GM23338 (cell line): ENCODE results near the gene PAM. TPM values are rescaled to one million over a fixed set of nuclear protein-coding genes. Genes with fewer than 3 reads are reported as not detected.

Experiments
- ATAC-seq: fragments of 200-7000 bp; cut with Tn5 transposase; 3 replicates; pipeline ENCODE4 v1.9.1; 2020
- DNase-seq: peaks from one replicate; pipeline ENCODE4 v3.0.0-alpha.2; 2015; ENCODE audit warnings: low spot score
- H2AFZ ChIP-seq: fragments of 200-600 bp; sonication (generic); 2 replicates; pipeline ENCODE4 v1.8.0; 2016; ENCODE audit warnings: antibody characterized with exemption, mild to moderate bottlenecking, moderate library complexity
- H3F3A ChIP-seq: fragments of 200-600 bp; sonication (generic); replicated peaks from 2 replicates; pipeline ENCODE4 v1.8.0; 2017; ENCODE audit warnings: antibody characterized with exemption, mixed run types, low read depth
- H3K27ac ChIP-seq: fragments of 200-600 bp; sonication (generic); 2 replicates; pipeline ENCODE4 v1.6.1; 2016; ENCODE audit warnings: low read depth
- H3K27me3 ChIP-seq: fragments of 200-600 bp; sonication (generic); 2 replicates; pipeline ENCODE4 v1.8.0; 2016; ENCODE audit warnings: mild to moderate bottlenecking, mixed run types, moderate library complexity; ENCODE audit not compliant: insufficient read depth
- H3K36me3 ChIP-seq: fragments of 200-600 bp; sonication (generic); 2 replicates; pipeline ENCODE4 v1.8.0; 2016; ENCODE audit warnings: mild to moderate bottlenecking; ENCODE audit not compliant: insufficient read depth
- H3K4me1 ChIP-seq: fragments of 200-600 bp; sonication (generic); 2 replicates; pipeline ENCODE4 v1.8.0; 2016; ENCODE audit warnings: mild to moderate bottlenecking, moderate library complexity; ENCODE audit not compliant: insufficient read depth
- H3K4me2 ChIP-seq: fragments of 200-600 bp; sonication (generic); 2 replicates; pipeline ENCODE4 v1.7.1; 2017; ENCODE audit warnings: mixed run types
- H3K4me3 ChIP-seq: fragments of 200-600 bp; sonication (generic); 2 replicates; pipeline ENCODE4 v1.6.1; 2016; ENCODE audit warnings: mixed run types
- H3K79me2 ChIP-seq: fragments of 200-600 bp; sonication (generic); replicated peaks from 2 replicates; pipeline ENCODE4 v1.8.0; 2017; ENCODE audit warnings: mild to moderate bottlenecking; ENCODE audit not compliant: insufficient read depth
- H3K9me2 ChIP-seq: fragments of 200-600 bp; sonication (generic); 2 replicates; pipeline ENCODE4 v1.8.0; 2017; ENCODE audit not compliant: insufficient read depth
- H4K20me1 ChIP-seq: fragments of 200-600 bp; sonication (generic); replicated peaks from 2 replicates; pipeline ENCODE4 v1.8.0; 2017; ENCODE audit warnings: mild to moderate bottlenecking; ENCODE audit not compliant: insufficient read depth
- H3K27ac Mint-ChIP-seq: 2 replicates; pipeline ENCODE4 v1.8.0; 2020; ENCODE audit warnings: inconsistent platforms, mild to moderate bottlenecking, moderate library complexity, mixed read lengths
- H3K27me3 Mint-ChIP-seq: 3 replicates; pipeline ENCODE4 v1.8.0; 2022; ENCODE audit warnings: low read depth, mild to moderate bottlenecking, moderate library complexity, mixed read lengths, inconsistent platforms; ENCODE audit not compliant: insufficient read depth, poor library complexity
- H3K36me3 Mint-ChIP-seq: 3 replicates; pipeline ENCODE4 v1.8.0; 2021; ENCODE audit warnings: low read depth, mild to moderate bottlenecking, inconsistent platforms, moderate library complexity, mixed read lengths
- H3K4me1 Mint-ChIP-seq: 3 replicates; pipeline ENCODE4 v1.8.0; 2020; ENCODE audit warnings: mild to moderate bottlenecking, inconsistent platforms, mixed read lengths
- H3K4me3 Mint-ChIP-seq: 3 replicates; pipeline ENCODE4 v1.8.0; 2021; ENCODE audit warnings: moderate library complexity, mild to moderate bottlenecking, inconsistent platforms, mixed read lengths
- H3K9me3 Mint-ChIP-seq: 3 replicates; pipeline ENCODE4 v1.8.0; 2020; ENCODE audit warnings: moderate library complexity, mild to moderate bottlenecking, inconsistent platforms, mixed read lengths
- ETS1 ChIP-seq: IDR thresholded peaks from 2 replicates; pipeline ENCODE4 v1.6.1; 2016; ENCODE audit warnings: antibody characterized with exemption
- EZH2phosphoT487 ChIP-seq: fragments of 200-600 bp; sonication (generic); IDR thresholded peaks from one replicate; pipeline ENCODE4 v1.8.1; 2018; ENCODE audit warnings: antibody characterized with exemption; ENCODE audit not compliant: unreplicated experiment
- JUNB ChIP-seq: IDR thresholded peaks from one replicate; pipeline ENCODE4 v1.6.1; 2016; ENCODE audit warnings: antibody characterized with exemption; ENCODE audit not compliant: unreplicated experiment
- POLR2AphosphoS5 ChIP-seq: IDR thresholded peaks from 2 replicates; pipeline ENCODE4 v1.6.1; 2016; ENCODE audit warnings: antibody characterized with exemption, low read depth
- polyA plus RNA-seq: library from polyadenylated mRNA; unstranded; fragments of >200 nt; fragmentation: Nextera tagmentation; extraction: Ambion mirVana; gene quantifications from 2 replicates; pipeline ENCODE4 v1.2.1, GENCODE V29; 2016
- total RNA-seq: library from RNA; depleted of rRNA; stranded (reverse); fragments of >200 nt; shearing (Covaris generic); gene quantifications from 2 replicates; pipeline ENCODE4 v1.2.3, GENCODE V29; 2014
- TF ChIP-seq, protein P1 (sequence below): fragments of 250-450 bp; sonication (Bioruptor Pico); IDR thresholded peaks from 2 replicates; pipeline ENCODE4 v1.5.0; 2020; ENCODE audit warnings: mild to moderate bottlenecking, moderate library complexity

PAM gene
- total and polyA plus RNA-seq, 2 experiments from 2014 or later = 33.9 to 79.4 TPM

DNA sequence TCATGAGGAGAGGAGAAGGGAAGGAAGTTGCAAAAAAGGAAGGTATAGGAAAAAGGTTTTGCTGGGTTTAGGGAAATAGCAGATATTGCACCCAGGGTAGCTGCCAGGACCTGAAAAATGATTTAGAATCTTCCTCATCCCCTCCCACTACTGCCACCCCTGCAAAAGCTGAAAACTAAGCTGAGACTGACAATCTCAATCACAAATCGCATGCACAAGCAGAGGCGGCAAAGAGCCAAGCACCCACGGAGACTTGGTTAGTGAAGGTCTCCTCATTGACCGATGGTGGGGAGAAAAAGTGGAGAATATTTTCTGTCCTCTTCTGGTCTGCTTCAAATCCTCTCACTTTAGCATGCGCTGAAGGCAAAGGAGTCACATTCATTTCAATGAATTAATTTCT, 39.1 kb upstream of the PAM start:
- Mint-ChIP-seq H3K36me3 (no peaks in the 10 kb centered on the region), H3K4me3 (no peak overlapping the region)
- TF ChIP-seq, protein P1, sequence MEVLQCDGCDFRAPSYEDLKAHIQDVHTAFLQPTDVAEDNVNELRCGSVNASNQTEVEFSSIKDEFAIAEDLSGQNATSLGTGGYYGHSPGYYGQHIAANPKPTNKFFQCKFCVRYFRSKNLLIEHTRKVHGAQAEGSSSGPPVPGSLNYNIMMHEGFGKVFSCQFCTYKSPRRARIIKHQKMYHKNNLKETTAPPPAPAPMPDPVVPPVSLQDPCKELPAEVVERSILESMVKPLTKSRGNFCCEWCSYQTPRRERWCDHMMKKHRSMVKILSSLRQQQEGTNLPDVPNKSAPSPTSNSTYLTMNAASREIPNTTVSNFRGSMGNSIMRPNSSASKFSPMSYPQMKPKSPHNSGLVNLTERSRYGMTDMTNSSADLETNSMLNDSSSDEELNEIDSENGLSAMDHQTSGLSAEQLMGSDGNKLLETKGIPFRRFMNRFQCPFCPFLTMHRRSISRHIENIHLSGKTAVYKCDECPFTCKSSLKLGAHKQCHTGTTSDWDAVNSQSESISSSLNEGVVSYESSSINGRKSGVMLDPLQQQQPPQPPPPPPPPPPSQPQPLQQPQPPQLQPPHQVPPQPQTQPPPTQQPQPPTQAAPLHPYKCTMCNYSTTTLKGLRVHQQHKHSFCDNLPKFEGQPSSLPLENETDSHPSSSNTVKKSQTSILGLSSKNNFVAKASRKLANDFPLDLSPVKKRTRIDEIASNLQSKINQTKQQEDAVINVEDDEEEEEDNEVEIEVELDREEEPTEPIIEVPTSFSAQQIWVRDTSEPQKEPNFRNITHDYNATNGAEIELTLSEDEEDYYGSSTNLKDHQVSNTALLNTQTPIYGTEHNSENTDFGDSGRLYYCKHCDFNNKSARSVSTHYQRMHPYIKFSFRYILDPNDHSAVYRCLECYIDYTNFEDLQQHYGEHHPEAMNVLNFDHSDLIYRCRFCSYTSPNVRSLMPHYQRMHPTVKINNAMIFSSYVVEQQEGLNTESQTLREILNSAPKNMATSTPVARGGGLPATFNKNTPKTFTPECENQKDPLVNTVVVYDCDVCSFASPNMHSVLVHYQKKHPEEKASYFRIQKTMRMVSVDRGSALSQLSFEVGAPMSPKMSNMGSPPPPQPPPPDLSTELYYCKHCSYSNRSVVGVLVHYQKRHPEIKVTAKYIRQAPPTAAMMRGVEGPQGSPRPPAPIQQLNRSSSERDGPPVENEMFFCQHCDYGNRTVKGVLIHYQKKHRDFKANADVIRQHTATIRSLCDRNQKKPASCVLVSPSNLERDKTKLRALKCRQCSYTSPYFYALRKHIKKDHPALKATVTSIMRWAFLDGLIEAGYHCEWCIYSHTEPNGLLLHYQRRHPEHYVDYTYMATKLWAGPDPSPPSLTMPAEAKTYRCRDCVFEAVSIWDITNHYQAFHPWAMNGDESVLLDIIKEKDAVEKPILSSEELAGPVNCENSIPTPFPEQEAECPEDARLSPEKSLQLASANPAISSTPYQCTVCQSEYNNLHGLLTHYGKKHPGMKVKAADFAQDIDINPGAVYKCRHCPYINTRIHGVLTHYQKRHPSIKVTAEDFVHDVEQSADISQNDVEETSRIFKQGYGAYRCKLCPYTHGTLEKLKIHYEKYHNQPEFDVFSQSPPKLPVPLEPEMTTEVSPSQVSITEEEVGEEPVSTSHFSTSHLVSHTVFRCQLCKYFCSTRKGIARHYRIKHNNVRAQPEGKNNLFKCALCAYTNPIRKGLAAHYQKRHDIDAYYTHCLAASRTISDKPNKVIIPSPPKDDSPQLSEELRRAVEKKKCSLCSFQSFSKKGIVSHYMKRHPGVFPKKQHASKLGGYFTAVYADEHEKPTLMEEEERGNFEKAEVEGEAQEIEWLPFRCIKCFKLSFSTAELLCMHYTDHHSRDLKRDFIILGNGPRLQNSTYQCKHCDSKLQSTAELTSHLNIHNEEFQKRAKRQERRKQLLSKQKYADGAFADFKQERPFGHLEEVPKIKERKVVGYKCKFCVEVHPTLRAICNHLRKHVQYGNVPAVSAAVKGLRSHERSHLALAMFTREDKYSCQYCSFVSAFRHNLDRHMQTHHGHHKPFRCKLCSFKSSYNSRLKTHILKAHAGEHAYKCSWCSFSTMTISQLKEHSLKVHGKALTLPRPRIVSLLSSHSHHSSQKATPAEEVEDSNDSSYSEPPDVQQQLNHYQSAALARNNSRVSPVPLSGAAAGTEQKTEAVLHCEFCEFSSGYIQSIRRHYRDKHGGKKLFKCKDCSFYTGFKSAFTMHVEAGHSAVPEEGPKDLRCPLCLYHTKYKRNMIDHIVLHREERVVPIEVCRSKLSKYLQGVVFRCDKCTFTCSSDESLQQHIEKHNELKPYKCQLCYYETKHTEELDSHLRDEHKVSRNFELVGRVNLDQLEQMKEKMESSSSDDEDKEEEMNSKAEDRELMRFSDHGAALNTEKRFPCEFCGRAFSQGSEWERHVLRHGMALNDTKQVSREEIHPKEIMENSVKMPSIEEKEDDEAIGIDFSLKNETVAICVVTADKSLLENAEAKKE (CRISPR knock-in tag) = no peak

DNA sequence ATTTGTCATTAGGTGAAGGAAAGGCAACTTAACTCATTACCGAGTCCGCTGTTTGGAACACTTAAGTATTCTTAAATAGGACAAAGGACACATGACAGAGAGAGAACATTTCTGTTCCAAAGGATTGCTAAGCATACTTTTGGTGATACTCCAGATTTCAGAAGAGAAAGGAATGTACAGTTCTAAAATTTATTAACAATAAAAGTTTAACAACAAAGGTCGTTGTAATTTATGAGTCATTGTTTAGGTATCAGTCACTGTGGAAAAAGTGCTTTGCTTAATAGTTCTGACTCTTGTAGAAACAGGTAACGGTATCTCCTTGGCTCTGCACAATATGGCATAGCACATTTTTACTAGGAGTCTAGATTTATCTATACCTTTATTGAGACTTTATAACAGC, 36.3 kb upstream of the PAM start:
- ATAC-seq (no peak), DNase-seq (no peak)
- no peak overlapping the region for H2AFZ ChIP-seq
- TF ChIP-seq, protein P1 (CRISPR knock-in tag) = no peak
- TF ChIP-seq JUNB (no peak), POLR2AphosphoS5 (no peak), ETS1 (no peak), EZH2phosphoT487 (no peak)

More for the DNA sequence above, 39.1 kb upstream of the PAM start:
- Mint-ChIP-seq H3K4me1 (peaks cover 9% of the 10 kb centered on the region), H3K27me3 (no peaks in the 10 kb centered on the region), H3K27ac (no peak overlapping the region), H3K9me3 (no peaks in the 10 kb centered on the region)
- Histone ChIP-seq H3K79me2 (no peaks in the 10 kb centered on the region), H3F3A (no peaks in the 10 kb centered on the region), H3K27me3 (no peaks in the 10 kb centered on the region), H2AFZ (no peak overlapping the region), H3K27ac (no peak overlapping the region), H3K9me2 (no peaks in the 10 kb centered on the region), H3K4me2 (no peak overlapping the region), H3K4me3 (no peak overlapping the region), H4K20me1 (no peaks in the 10 kb centered on the region), H3K4me1 (no peaks in the 10 kb centered on the region; the same call in 1 of the 2 replicates), H3K36me3 (no peaks in the 10 kb centered on the region)
- ATAC-seq (no peak), DNase-seq (no peak)

More for the DNA sequence above, 36.3 kb upstream of the PAM start:
- no peak overlapping the region for H3K4me2 ChIP-seq
- H3K27ac ChIP-seq = no peak overlapping the region
- no peaks in the 10 kb centered on the region for H3K36me3 ChIP-seq
- H4K20me1 ChIP-seq = no peaks in the 10 kb centered on the region
- Mint-ChIP-seq H3K27ac (no peak overlapping the region), H3K4me3 (no peak overlapping the region), H3K36me3 (no peaks in the 10 kb centered on the region), H3K9me3 (no peaks in the 10 kb centered on the region), H3K27me3 (no peaks in the 10 kb centered on the region), H3K4me1 (peaks cover 9% of the 10 kb centered on the region)
- no peaks in the 10 kb centered on the region for H3K79me2 ChIP-seq
- H3K27me3 ChIP-seq = no peaks in the 10 kb centered on the region
- H3F3A ChIP-seq = no peaks in the 10 kb centered on the region
- H3K9me2 ChIP-seq = no peaks in the 10 kb centered on the region
- no peaks in the 10 kb centered on the region; the same call in 1 of the 2 replicates for H3K4me1 ChIP-seq
- no peak overlapping the region for H3K4me3 ChIP-seq
